Posterior vena cava (tissue), 2 donors: ENCODE data around the gene TRAF4. TPM values are rescaled to one million over a fixed set of nuclear protein-coding genes. Genes with fewer than 3 reads are reported as not detected.
"Not testable (repeated sequence)": the region's sequence is repeated elsewhere in the genome, so short reads cannot be mapped to it uniquely, and the experiment has no call there.

Experiments
- DNase-seq: peaks from one replicate; pipeline ENCODE4 v3.0.0-alpha.2; 2020; ENCODE audit warnings: low spot score
- intact Hi-C, 2 donors: fragments of 100-400 bp; cut with DNase I; formaldehyde crosslinking; loops; one replicate each; pipeline versions ENCODE4 v1.14.1 to v1.14.2; 2022 to 2023
- total RNA-seq, 2 donors: library from RNA; stranded (reverse); fragmentation: NEBNext Ultra II Directional; extraction: Animal tissue kit (Norgen Biotek cat#: 25700); gene quantifications; one replicate each; pipeline ENCODE4 v1.2.1, GENCODE V29; 2021
- donor health status: DM: yes; HTN: yes; CAD: no.
- donor health status: DM: yes; HTN: yes; CAD: no.

Gene TRAF4
- total RNA-seq, 2 donors from 2014 or later = 10.2 to 10.8 TPM

- intact Hi-C loops = loop anchor here (10.0 kb wide), 2 partner anchors 45 to 135 kb away; partner anchors contain the start of gene FLOT2 (in 1 of the 2)
- DNase-seq = peak; percentile 74
Measured at GRCh38 chr17:28759256-28759865, 15.6 kb downstream of the TRAF4 start.

GRCh38 chr17:28760601-28761562, 17.1 kb downstream of the TRAF4 start:
- DNase-seq = peak; percentile 90
- intact Hi-C loops = loop anchor here (5.0 to 10.0 kb wide), 3 partner anchors 51 to 134 kb away; partner anchors contain the start of genes FAM222B (in 1 of the 2) and FLOT2 (in 1 of the 2)

- intact Hi-C loops = loop anchor here (5.0 to 10.0 kb wide), 3 partner anchors 49 to 132 kb away; partner anchors contain the start of genes FAM222B (in 1 of the 2) and FLOT2 (in 1 of the 2)
- DNase-seq = no peak
Measured at GRCh38 chr17:28763137-28763799, 19.5 kb downstream of the TRAF4 start.

GRCh38 chr17:28763804-28764266, 20.0 kb downstream of the TRAF4 start:
- DNase-seq = peak; percentile 78
- intact Hi-C loops = loop anchor here (5.0 to 10.0 kb wide), 3 partner anchors 48 to 131 kb away; partner anchors contain the start of genes FAM222B (in 1 of the 2) and FLOT2 (in 1 of the 2)

GRCh38 chr17:28765038-28765437, 21.2 kb downstream of the TRAF4 start:
- intact Hi-C loops = loop anchor here in 1 of 2 donors (10.0 kb wide), 2 partner anchors 80 to 130 kb away; partner anchors contain the start of genes FAM222B and FLOT2
- no peak for DNase-seq

GRCh38 chr17:28773736-28774135, 29.9 kb downstream of the TRAF4 start:
- DNase-seq = no peak
- intact Hi-C loops = loop anchor here in 1 of 2 donors (2.0 kb wide), 1 partner anchor 41 kb away; no protein-coding TSS in a partner anchor

- intact Hi-C loops = loop anchor here in 1 of 2 donors (2.0 kb wide), 1 partner anchor 41 kb away; no protein-coding TSS in a partner anchor
- DNase-seq = no peak
Measured at GRCh38 chr17:28774206-28774605, 30.4 kb downstream of the TRAF4 start.

GRCh38 chr17:28777178-28777577, 33.4 kb downstream of the TRAF4 start:
- intact Hi-C loops = no loop called here

GRCh38 chr17:28779601-28780000, 35.8 kb downstream of the TRAF4 start:
- intact Hi-C loops, DNase-seq: not testable (repeated sequence)

More at GRCh38 chr17:28777178-28777577, 33.4 kb downstream of the TRAF4 start:
- no peak for DNase-seq

GRCh38 chr17:28783161-28783560, 39.4 kb downstream of the TRAF4 start:
- intact Hi-C loops = no loop called here
- no peak for DNase-seq

GRCh38 chr17:28788100-28788499, 44.3 kb downstream of the TRAF4 start:
- no peak for DNase-seq
- intact Hi-C loops = no loop called here

- intact Hi-C loops = no loop called here
- DNase-seq = no peak
Measured at GRCh38 chr17:28792877-28793661, 49.3 kb downstream of the TRAF4 start.

- DNase-seq, intact Hi-C loops: not testable (repeated sequence)
Measured at GRCh38 chr17:28794846-28795441, 51.1 kb downstream of the TRAF4 start.

- intact Hi-C loops = no loop called here
- no peak for DNase-seq
Measured at GRCh38 chr17:28796062-28796461, 52.3 kb downstream of the TRAF4 start.
